HG02840 (cell line): ENCODE results near the gene GADD45B.
A peak's percentile ranks its signal among the peaks of the same experiment; 100 is the strongest.
"Not testable (repeated sequence)": the region's sequence is repeated elsewhere in the genome, so short reads cannot be mapped to it uniquely, and the experiment has no call there.

Source experiments
- ATAC-seq: cut with Tn5 transposase; IDR thresholded peaks from one replicate; pipeline ENCODE4 v1.9.1; 2021; ENCODE audit warnings: mild to moderate bottlenecking, moderate library complexity, moderate number of reproducible peaks; ENCODE audit not compliant: unreplicated experiment, low FRiP score

GADD45B gene

DNA sequence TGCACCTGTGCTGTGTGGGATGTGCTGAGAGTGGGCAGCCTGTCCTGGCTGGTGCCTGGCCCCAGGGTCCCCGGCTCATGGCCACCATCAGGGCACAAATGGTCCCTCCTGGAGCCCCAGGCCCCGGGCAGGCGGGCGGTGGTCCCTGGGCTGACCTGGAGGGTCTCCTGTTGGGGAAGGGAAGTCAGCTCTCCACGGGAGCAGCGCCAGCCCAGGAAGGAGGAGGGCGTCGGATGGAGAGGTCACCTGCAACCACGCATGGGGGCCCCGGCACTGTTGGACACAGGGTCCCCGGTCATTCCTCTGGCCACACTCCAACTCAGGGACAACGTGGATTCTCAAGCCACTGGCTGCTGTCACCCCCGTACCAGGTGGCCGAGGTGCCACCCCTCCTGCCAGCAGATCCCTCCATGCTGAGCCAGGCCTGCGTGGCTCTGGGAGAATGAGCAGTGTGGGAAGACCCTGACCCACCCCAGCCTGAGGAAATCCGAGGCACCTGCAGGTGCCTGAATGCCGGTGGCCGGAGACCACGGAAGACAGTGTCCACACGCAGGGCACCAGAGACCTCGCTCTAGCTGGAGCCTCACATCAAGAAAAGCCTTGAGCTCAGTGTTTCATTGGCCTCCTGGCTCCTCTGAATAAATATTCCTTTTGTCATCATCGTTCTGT, 32.7 kb upstream of the GADD45B start:
- no peak for ATAC-seq

DNA sequence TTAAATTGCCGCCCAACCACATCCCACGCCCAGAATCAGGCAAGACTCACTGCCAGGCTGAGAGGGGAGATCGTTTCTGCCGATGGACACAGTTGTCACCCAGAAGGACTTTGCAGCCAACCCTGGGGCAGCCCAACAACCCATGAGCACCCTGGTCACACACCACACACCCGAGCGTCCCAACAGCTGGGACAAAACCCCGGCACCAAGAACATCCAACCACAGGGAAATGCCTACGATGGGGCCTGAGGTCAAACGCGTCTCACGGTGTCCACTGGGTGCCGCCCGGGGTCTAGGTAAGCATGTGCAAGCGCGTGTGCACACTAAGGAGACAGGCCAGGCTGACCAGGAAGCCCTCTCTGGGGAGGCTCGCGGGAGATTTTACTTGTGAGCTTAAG, 32.1 kb upstream of the GADD45B start:
- no peak for ATAC-seq

- no peak for ATAC-seq
Observed at GRCh38 chr19:2444251-2445002, 31.5 kb upstream of the GADD45B start.

DNA sequence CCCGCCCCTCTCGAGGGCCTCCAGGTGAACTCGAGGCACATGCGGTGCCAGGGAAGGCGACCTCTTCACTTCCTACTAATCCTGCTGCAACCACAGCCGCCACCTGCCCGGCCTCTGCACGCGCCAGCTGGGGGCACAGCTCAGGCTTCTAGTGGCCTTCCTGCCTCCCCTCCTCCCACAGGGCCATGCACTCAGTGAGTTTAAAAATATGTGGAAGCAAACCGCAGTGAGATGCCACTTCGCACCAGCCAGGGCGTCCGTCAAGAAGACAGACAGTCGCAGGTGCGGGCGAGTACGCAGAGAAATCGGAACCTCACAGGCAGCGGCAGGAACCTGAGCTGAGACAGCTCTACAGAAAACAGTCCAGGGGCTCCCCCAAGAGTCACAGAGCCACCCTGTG, 29.5 kb upstream of the GADD45B start:
- ATAC-seq = no peak

DNA sequence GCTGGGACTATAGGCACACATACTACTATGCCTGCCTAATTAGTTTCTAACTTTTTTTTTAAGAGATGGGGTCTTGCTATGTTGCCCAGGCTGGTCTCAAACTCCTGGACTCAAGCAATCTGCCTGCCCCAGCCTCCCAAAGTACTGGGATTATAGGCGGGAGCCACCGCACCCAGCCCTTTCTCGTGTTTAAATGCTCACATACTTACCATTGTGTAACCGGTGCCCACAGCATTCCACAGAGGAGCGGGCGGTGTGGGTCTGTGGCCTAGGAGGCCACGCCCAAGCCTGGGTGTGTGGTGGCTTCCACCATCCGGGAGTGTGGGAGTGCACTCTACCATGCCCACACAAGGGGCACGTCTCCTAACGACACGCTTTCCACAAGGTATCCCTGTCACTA, 26.9 kb upstream of the GADD45B start:
- no peak for ATAC-seq

GRCh38 chr19:2451138-2451537, 24.8 kb upstream of the GADD45B start:
- ATAC-seq = no peak

DNA sequence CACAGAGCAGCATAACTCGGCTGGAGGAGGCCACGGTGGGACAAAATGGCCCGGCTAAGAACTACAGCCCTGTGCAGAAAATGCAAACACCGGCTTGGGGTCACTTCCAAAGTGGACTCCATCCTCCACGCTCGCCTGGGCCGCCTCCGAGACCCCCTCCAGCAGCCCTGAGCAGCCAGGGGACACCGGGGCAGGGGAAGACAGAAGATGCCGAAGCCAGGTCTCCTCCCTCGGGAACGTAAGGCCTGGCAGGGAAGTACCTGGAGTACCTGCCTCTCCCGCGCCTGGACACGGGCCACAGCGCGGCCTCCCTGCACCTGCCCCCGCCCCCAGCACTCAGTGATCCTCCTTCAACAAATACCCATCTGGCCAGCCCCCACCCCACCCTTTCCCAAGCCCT, 24.2 kb upstream of the GADD45B start:
- no peak for ATAC-seq

DNA sequence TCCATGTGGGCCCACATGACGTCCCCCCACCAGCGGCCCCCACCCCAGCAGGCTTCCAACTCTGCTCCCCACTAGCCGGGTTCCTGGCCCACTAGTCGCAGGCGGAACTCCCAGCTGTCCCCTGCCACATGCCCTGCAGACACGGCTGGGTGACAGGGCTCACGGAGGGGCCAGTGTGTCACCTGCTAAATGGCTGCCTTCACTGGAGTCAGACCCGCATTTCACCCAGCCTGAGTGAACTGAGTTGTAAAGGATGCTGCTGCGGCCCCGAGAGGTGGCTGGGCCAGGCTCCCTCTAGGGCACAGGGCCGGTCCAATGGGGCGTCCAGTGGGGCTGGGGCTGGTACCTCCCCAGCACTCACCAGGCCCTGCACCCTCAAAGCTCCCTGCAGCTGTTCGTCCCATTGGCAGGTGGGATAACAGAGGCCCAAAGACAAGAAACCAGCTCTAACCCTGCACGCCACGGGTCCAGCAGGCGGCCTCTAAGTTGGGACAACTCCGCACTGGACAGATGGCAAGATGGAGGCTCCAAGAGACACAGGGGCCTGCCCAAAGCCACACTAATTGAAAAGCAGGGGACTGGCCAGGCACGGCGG, 22.4 kb upstream of the GADD45B start:
- ATAC-seq = no peak

DNA sequence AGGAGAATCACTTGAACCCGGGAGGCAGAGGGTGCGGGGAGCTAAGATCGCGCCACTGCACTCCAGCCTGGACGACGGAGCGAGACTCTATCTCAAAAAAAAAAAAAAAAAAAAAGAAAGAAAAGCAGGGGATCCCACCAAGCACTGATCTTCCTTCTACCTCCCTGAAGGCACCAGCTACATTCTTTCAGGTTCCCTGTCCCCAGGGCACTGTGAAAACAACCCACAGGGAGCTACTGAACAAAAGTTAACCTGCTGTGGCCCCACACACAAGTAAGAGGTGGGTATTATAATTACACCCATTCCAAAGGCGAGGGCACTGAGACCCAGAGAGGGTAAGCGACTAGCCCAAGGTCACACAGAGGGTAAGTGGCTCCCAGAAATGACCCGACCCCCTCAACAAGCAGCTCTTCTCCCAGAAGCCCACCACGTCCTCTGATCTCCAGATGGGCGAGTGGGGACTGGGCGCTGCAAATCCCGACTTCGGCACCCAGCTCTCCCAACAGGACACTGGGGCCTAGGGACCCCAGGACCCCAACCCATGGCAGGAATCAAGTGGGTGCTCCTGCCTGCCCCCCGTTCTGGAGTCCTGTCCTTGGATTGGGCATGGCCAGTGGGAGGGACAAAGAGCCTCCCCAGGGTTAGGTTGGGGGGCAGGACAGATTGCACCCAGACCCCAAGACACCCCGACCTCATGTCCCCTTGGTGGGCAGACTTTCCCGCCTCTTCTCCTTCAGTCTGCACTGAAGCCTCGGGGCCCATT, 21.5 kb upstream of the GADD45B start:
- no peak for ATAC-seq

GRCh38 chr19:2454962-2455850, 20.7 kb upstream of the GADD45B start:
- ATAC-seq = no peak

GRCh38 chr19:2455851-2456570, 19.9 kb upstream of the GADD45B start:
- ATAC-seq = peak; percentile 23

DNA sequence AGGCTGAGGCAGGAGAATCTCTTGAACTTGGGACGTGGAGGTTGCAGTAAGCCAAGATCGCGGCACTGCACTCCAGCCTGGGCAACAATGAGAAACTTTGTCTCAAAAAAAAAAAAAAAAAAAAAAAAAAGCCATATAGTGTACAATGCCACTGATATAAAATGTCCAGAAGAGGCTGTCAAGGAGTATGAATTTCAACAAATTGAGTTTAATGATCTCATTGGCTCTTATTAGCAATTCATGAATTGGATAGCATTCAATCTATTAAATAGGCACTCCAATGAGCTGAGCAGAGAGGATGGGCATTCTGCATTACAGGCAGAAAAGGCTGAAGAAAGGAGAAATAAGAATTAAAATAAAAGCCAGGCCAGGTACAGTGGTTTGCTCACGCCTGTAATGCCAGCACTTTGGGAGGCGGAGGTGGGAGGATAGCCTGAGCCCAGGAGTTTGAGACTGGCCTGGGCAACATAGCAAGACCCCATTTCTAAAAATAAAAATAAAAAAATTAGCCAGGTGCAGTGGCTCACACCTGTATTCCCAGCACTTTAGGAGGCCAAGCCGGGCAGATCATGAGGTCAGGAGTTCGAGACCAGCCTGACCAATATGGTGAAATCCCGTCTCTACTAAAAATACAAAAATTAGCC, 18.4 kb upstream of the GADD45B start:
- no peak for ATAC-seq

DNA sequence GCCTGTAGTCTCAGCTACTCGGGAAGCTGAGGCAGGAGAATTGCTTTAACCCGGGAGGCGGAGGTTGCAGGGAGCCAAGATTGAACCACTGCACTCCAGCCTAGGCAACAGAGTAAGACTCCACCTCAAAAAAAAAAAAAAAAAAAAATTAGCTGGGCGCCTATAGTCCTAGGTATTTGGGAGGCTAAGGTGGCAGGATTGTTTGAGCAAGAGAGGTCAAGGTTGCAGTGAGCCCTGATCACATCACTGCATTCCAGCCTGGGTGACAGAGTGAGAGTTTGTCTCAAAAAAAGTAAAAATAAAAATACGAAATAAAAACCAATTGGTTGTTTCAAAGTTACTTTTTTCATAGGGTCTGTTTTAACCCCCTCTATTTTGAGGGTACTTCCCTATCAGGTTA, 17.9 kb upstream of the GADD45B start:
- no peak for ATAC-seq

GRCh38 chr19:2458776-2459175, 17.2 kb upstream of the GADD45B start:
- not testable (repeated sequence) for ATAC-seq

- no peak for ATAC-seq
Observed at GRCh38 chr19:2460245-2460644, 15.7 kb upstream of the GADD45B start.

DNA sequence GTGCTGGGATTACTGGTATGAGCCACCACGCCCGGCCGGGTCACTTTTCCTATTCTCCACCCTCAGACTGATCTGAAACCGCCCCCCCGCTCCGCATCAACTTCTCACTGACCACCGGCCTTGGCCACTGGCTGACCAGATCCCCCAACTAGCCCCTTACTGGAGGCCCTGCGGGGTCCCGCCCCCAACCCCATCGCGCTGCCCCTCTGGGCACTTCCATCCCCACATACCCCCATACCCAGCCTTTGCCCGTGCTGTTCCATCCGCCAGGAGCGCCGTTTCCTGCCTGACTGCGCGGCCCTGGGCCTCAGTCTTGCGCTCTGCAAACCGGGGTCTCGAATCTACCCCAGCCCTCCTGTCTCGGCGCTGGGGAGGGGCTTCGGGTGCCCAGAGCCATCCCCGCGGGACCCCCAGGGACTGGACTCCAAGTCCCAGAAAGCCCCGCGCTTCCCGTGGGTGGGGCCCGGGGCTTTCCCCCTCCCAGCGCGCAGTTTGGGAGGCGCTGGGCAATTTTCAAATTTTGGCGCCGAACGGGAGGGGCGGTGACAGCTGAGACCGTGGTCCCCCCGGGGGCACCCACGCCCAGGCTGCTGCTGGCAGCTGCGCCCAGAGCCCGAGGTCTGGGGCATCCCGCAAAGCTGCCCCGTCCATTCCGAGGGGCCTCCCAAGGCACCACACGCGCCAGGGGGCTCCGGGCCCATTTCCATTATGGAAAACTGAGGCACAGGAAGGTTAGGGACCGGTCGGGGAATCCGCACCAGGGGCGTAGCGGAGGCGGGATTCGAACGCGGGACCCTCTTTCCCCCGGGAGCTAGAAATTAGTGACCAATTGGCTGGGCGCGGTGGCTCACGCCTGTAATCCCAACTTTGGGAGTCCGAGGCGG, 13.9 kb upstream of the GADD45B start:
- no peak for ATAC-seq

DNA sequence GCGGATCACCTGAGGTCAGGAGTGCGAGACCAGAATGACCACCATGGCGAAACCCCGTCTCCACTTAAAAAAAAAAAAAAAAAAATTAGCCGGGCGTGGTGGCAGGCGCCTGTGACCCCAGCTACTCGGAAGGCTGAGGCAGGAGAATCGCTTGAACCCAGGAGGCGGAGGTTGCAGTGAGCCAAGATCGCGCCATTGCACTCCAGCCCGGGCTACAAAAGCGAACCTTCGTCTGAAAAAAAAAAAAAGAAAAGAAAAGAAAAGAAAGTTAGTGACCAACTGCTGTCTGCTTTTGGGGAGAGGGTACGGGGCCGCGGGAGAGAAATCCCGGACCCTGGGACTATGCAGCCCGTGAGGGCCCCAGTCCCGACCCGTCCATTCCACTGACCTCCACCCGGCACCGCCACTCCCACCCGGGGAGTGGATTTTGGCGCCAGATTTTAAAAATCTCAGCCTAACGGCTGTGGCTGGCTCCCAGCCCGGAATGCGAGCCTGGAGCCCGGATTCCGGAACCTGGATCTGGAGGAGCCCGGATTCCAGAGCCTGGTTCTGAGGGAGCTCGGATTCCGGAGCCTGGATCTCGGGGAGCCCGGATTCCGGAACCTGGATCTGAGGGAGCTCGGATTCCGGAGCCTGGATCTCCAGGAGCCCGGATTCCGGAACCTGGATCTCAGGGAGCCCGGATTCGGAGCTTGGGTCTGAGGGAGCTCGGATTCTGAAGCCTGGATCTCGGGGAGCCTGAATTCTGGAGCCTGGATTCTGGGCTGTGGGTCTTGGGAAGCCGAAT, 13.1 kb upstream of the GADD45B start:
- ATAC-seq = no peak
